Measurements from ENCODE around the gene MRTO4.
"Not testable (repeated sequence)": the region's sequence is repeated elsewhere in the genome, so short reads cannot be mapped to it uniquely, and the experiment has no call there.

The MRTO4 gene

GRCh38 chr1:19251305-19252196 lies at the start of gene MRTO4, which contains the start of gene EMC1:
MRTO4 (plus strand) TSS chr1:19251805; CDS start chr1:19251836, 31 bp downstream.
EMC1 (minus strand) TSS chr1:19251524; CDS start chr1:19251509, 15 bp downstream.
- peak; percentile 81 for DNase-seq

DNA sequence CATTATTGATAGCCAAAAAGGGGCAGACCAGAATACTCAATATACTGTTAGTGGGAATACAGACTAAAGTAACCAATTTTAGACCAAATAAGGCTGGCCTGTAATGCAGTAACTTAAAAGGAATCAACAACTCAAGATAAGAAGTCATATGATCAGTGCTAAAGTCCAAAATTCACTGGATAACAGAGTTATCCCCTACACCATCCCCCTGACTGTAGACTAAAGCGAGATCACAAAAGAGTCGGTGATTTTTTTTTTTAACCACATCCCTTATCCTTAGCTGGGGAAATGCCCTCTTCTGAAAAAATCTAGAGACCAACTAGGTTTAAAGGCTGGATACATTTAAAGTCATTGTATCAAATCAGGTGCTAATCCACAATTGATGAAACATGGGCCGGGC lies 49.2 kb upstream of the MRTO4 start:
- no peak for DNase-seq

DNA sequence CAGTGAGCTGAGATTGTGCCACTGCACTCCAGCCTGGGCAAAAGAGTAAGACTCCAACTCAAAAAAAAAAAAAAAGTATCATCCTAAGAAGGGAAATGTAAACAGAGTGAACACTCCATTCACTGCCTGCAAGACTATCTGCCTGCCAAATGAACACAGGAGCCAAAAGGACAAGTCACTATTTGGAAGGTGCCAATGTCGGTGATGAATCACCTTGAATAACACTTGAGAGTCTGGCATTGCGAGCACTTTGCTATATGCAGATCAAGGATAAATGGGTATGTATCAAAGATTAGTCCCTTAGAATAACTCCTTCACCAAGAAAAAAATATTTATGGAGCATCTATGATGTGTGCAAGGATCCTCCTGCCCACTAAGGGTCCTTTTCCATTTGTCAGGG lies 48.2 kb upstream of the MRTO4 start:
- peak; percentile 16 for DNase-seq

GRCh38 chr1:19204446-19205266 lies 46.9 kb upstream of the MRTO4 start:
- no peak for DNase-seq

GRCh38 chr1:19205403-19205802 lies 46.2 kb upstream of the MRTO4 start:
- DNase-seq = no peak

- no peak for DNase-seq
These were observed 45.8 kb upstream of the MRTO4 start for GRCh38 chr1:19205845-19206244.

DNA sequence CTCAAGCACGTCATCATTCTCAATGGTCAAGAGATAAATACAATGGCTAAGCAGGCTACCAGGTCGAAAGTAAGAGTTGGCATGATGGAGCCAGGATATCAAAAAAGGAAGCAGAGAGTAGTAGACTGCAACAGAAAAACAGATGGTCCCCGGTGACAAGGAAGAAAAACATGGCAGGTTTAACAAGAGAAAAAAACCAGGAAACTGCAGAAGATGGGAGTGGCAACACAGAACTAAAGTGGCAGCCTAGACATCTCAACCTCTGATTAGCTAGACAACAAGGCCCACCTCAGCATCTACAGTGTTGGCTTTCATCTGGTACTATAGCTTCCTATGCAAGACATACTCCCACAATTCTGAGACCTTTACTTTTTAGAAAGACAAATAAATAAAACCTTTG lies 44.7 kb upstream of the MRTO4 start:
- no peak for DNase-seq

GRCh38 chr1:19208710-19209438 lies 42.7 kb upstream of the MRTO4 start:
- DNase-seq = no peak

DNA sequence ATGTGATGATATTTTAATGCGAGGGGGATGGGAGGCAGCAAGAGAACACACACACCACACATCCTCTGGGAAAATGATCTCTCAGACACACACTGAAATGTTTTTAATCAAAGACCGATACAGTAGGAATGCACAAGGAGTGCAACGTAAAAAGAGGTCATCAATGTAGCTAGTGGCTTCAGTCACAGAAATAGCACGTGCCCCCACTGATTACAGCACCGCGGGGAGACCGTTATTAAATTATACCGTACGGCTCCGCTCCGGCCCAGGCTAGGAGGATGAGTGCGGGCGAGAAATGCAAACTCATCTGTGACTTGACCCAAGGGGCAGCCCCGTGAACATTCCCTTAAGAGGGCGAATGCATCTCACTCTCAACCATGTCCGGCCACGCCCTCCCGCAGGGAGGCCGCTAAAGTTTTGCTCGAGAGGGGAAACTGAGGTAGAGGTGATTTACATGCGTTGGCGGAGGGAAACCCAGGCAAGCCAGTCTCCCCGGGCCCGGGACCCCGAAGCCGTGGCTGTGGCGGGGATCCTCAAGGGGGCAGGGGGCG lies 42.1 kb upstream of the MRTO4 start:
- DNase-seq = peak; percentile 30

DNA sequence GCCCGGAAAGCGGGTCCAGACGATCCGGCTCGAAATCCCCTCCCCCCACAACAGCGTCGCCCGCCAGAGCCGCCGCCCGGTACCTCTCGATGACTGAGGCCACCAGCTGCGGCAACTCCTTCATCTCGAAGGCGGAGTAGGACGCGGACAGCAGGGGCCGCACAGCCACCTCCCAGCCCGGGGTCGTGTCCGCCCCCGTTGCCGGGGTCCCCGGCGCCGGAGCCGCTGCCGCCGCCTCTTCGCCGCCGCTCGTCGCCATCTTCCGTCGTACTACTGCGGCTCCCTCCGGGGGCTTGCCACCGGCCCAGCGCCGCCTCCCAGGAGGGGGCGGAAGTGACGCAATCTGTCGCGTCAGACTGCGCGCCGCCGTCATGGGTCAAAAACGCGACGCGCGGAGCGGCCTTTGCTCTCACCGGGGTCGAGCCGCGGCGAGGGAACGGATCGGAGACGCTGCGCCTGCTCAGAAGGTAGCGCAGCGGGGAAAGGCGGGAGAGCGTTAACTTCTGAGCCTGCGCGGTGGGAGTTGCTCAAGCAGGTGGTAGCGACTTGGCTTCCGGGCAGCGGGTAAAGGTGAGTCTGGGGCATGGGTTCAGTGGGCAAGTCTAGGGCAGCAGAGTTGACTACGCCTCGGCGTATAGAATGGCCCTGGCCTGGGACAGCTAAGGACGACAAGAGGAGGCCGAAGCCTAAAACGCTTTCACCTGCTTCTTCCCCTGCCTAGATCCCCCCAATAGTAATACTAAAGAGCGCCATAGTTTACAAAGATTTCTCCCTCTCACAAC lies 41.4 kb upstream of the MRTO4 start, which contains the start of gene UBR4:
UBR4 (minus strand) TSS at position 277 of the 782 bp plus-strand sequence; CDS start at position 259, 18 bp downstream.
- DNase-seq = peak; percentile 96

DNA sequence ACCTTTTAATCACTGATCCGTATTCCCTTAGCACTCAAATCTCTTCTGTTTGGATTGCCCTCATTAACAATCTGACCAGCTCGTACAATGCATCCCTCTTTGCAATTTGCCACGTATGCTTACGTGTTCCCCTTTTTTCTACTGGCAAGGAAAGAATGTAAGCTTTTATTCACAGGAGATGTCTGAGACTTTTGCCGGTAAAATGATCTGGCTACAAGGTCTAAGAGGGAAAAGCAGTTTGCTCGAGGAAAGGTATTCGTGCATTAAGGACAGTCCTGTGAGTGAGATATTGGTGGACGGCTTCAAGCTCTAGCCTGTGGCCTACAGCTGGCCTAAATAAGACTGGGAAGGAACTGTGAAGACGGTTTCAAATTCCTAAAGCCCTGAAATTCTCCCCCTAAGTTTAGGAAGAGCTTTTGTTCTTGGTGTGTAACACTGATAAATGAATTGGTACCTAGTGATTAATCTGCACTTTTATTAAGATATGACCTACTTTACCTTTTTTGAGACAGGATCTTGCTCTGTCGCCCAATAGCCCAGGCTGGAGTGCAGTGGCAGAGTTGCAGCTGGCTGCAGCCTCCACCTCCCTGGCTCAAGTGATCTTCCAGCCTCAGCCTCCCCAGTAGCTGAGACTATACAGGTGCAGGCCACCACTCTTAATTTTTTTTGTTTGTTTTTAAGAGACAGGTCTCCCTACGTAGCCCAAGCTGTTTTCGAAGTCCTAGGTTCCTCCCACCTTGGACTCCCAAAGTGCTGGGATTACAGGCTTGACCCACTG lies 40.6 kb upstream of the MRTO4 start:
- DNase-seq = no peak

DNA sequence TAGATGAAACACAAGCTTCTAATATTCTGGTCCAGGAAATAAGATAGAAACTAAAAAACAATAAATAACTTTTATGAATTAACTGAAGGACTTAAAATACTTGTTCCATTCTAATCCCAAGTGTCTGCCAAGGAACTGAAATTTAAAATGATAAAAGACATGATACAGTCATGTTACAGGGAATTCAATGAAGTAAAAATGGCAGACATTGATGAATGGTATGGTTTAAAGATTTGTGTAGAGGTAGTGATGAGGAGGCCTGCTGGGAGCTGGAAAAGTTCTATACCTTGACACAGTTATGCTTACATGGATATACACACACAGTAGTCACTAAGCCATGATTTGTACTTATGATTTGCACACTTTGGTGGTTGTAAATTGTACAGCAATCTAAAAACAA lies 39.4 kb upstream of the MRTO4 start:
- DNase-seq = no peak

DNA sequence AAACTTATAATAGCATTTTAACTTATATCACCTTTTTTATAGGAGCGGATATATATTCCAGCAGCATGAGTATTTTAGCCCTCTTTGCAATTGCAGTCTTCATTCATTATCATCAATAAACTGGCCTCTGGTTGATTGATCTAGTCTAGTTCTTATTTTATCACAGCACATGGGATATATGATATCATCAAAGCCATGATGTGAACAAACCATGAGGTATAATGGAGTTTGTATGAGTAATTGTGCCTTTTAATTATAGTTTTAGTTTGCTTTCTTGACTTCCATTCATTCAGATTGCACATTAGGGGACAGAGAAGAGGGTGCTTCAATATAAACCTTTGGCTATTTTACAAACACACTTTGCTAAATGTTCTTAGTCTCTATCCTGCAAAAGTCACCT lies 38.0 kb upstream of the MRTO4 start:
- no peak for DNase-seq

GRCh38 chr1:19216585-19216984 lies 35.0 kb upstream of the MRTO4 start:
- not testable (repeated sequence) for DNase-seq

GRCh38 chr1:19219451-19219850 lies 32.2 kb upstream of the MRTO4 start:
- no peak for DNase-seq

DNA sequence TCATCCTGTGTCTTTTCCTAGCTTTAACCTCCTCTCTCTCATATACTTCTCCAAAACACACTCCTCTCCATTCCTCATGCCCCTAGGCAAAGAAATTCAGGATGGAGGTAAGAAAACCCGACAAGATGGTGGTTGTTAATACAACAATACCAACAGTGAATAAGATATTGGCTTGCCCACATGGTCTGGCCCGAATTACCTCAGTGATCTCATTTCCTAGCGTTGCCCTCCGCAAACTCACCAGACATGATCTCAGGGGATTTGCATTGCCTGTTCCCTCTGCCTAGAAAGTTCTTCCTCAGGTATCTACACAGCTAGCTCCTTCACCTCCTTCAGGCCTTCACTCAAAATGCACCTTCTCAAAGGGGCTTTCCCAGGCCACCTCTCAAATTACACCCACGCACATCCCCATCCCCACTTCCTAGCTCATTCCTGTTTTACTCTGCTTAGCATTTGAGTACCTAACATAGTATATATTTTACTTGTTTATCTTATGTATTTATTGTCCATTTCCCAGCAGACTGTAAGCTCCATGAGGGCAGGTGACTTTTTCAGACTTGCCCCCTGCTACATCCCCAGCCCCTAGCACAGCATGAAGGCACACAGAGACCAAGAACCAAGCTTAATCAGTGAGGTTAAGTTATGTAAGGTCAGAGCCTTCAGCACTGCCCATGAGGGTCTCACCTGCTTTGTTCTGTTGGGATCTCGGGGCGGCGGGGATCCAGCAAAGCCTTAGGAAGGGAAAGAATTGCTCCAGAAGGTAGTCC lies 31.3 kb upstream of the MRTO4 start:
- DNase-seq = no peak

- DNase-seq = no peak
These were observed 30.6 kb upstream of the MRTO4 start for GRCh38 chr1:19220991-19221390.

DNA sequence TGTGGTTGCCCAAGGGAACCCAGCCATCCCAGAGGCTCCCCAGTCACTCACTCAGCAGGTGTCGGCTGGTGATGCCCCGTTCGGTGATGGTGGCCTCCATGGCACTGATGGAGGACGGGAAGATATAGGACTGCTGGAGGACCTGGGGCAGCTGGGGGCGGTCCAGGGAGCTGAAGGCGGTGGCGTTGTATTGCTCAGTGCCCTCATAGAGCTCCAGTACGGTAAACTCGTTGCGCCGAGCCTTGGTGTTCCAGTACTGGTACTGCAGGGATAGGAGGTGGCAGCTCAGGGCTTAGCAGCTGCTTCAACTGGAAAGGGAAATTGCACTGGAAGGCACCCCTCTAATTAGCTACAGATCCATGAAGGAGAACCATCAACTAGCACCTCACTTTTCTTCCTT lies 29.0 kb upstream of the MRTO4 start:
- no peak for DNase-seq

GRCh38 chr1:19222979-19223824 lies 28.4 kb upstream of the MRTO4 start:
- peak; percentile 59 for DNase-seq
